Tibial artery (tissue), 4 donors: Measurements from ENCODE around the gene TMEM204.

ENCODE experiments used
- DNase-seq, 2 donors: peaks; one replicate each; pipeline ENCODE4 v3.0.0-alpha.2; 2019
- H3K27ac ChIP-seq, 2 donors: fragments of 200-600 bp; sonication (generic) in 1 of 2; 1 replicate in 1 of 2; 2 replicates in 1 of 2; pipeline ENCODE4 v1.5.1; 2018 to 2019; ENCODE audit warnings: mild to moderate bottlenecking in 1 of 2
- H3K27me3 ChIP-seq, 2 donors: fragments of 200-600 bp; sonication (generic) in 1 of 2; one replicate each; pipeline versions ENCODE4 v1.5.1 to v1.6.0; 2016 to 2019
- H3K36me3 ChIP-seq, 3 donors: fragments of 200-600 bp; sonication (generic) in 2 of 3; one replicate each; pipeline ENCODE4 v1.5.1; 2016 to 2019; ENCODE audit warnings: mild to moderate bottlenecking in 2 of 3
- H3K4me1 ChIP-seq, 4 donors: fragments of 200-600 bp; sonication (generic) in 2 of 4; 1 replicate in 3 of 4; 2 replicates in 1 of 4; pipeline ENCODE4 v1.5.1; 2016 to 2019
- H3K4me3 ChIP-seq, 2 donors: fragments of 200-600 bp; sonication (generic) in 1 of 2; 1 replicate in 1 of 2; 2 replicates in 1 of 2; pipeline ENCODE4 v1.5.1; 2018 to 2019; ENCODE audit warnings: mild to moderate bottlenecking in 2 of 2
- H3K9me3 ChIP-seq, 3 donors: fragments of 200-600 bp; sonication (generic) in 1 of 3; one replicate each; pipeline ENCODE4 v1.5.1; 2016 to 2019
- CTCF ChIP-seq, 2 experiments: fragments of 200-600 bp in 1 of 2; fragments of 450-650 bp in 1 of 2; IDR thresholded peaks; one replicate each; pipeline ENCODE4 v1.5.1; 2017 to 2019; ENCODE audit warnings: antibody characterized with exemption in 2 of 2, mild to moderate bottlenecking in 1 of 2, moderate library complexity in 1 of 2
- intact Hi-C: fragments of 100-400 bp; cut with DNase I; formaldehyde crosslinking; loops from one replicate; pipeline ENCODE4 v1.15.0; 2023; ENCODE audit warnings: low total_unique reads

The TMEM204 gene

GRCh38 chr16:1581804-1582203, 48.3 kb downstream of the TMEM204 start:
- Histone ChIP-seq H3K36me3 (peaks cover 41 to 90% (median 60%) of the 10 kb centered on the region in 3 donors), H3K4me1 (no peaks in the 10 kb centered on the region), H3K9me3 (no peaks in the 10 kb centered on the region), H3K4me3 (no peak overlapping the region), H3K27me3 (no peaks in the 10 kb centered on the region), H3K27ac (no peak overlapping the region)
- TF ChIP-seq CTCF (IDR thresholded peaks at IDR 0.05): no peak
- no peak for DNase-seq
- intact Hi-C loops: no loop called here

GRCh38 chr16:1583180-1583579, 49.7 kb downstream of the TMEM204 start:
- Histone ChIP-seq H3K4me1 (no peaks in the 10 kb centered on the region), H3K9me3 (no peaks in the 10 kb centered on the region), H3K36me3 (peaks cover 41 to 92% (median 59%) of the 10 kb centered on the region in 3 donors), H3K27me3 (no peaks in the 10 kb centered on the region), H3K4me3 (no peak overlapping the region), H3K27ac (no peak overlapping the region)
- intact Hi-C loops: no loop called here
- no peak for TF ChIP-seq CTCF (IDR thresholded peaks at IDR 0.05)
- no peak for DNase-seq

GRCh38 chr16:1584926-1585484, 51.5 kb downstream of the TMEM204 start:
- H3K36me3 ChIP-seq: peaks cover 23 to 90% (median 64%) of the 10 kb centered on the region in 3 donors

GRCh38 chr16:1590366-1590765, 56.9 kb downstream of the TMEM204 start:
- no peaks in the 10 kb centered on the region for H3K9me3 ChIP-seq
- no peak overlapping the region for H3K4me3 ChIP-seq
- TF ChIP-seq CTCF (IDR thresholded peaks at IDR 0.05): no peak
- H3K27ac ChIP-seq: no peak overlapping the region
- no peak for DNase-seq
- peaks cover 0 to 91% (median 55%) of the 10 kb centered on the region in 3 donors for H3K36me3 ChIP-seq
- no peaks in the 10 kb centered on the region for H3K4me1 ChIP-seq
- no peaks in the 10 kb centered on the region for H3K27me3 ChIP-seq
- intact Hi-C loops: no loop called here

More at GRCh38 chr16:1584926-1585484, 51.5 kb downstream of the TMEM204 start:
- Histone ChIP-seq H3K27me3 (no peaks in the 10 kb centered on the region), H3K4me3 (no peak overlapping the region), H3K27ac (no peak overlapping the region), H3K4me1 (no peaks in the 10 kb centered on the region), H3K9me3 (no peaks in the 10 kb centered on the region)
- intact Hi-C loops: no loop called here
- DNase-seq: no peak
- no peak for TF ChIP-seq CTCF (IDR thresholded peaks at IDR 0.05)

- no peaks in the 10 kb centered on the region for H3K27me3 ChIP-seq
- H3K4me3 ChIP-seq: no peak overlapping the region
- TF ChIP-seq CTCF (IDR thresholded peaks at IDR 0.05): no peak
- intact Hi-C loops: no loop called here
- H3K4me1 ChIP-seq: no peaks in the 10 kb centered on the region
- no peak for DNase-seq
- H3K36me3 ChIP-seq: peaks cover 0 to 94% (median 51%) of the 10 kb centered on the region in 3 donors
- H3K27ac ChIP-seq: no peak overlapping the region
- no peaks in the 10 kb centered on the region for H3K9me3 ChIP-seq
These were observed 57.7 kb downstream of the TMEM204 start for GRCh38 chr16:1590930-1591705.
